Panc1 (cell line): ENCODE results near the gene RNU11.
"Not testable (repeated sequence)": the region's sequence is repeated elsewhere in the genome, so short reads cannot be mapped to it uniquely, and the experiment has no call there.

Experiments
- POLR2AphosphoS5 ChIP-seq: IDR thresholded peaks from 2 replicates; pipeline ENCODE4 v1.6.1; 2012; ENCODE audit warnings: mild to moderate bottlenecking, low read depth, low read length, moderate library complexity
- TCF7L2 ChIP-seq: IDR thresholded peaks from 2 replicates; pipeline ENCODE4 v1.6.1; 2011; ENCODE audit warnings: mild to moderate bottlenecking, low read depth, low read length, inconsistent platforms
- TF ChIP-seq, protein P1 (sequence below): fragments of 450-650 bp; IDR thresholded peaks from 2 replicates; pipeline ENCODE4 v1.5.1; 2017; ENCODE audit warnings: mild to moderate bottlenecking
- TF ChIP-seq, protein P2 (sequence below), 2 experiments: IDR thresholded peaks; 2 replicates each; pipeline ENCODE4 v1.6.1; 2011 to 2012; ENCODE audit warnings: low read depth in 2 of 2, control low read depth in 1 of 2, low read length in 1 of 2, mild to moderate bottlenecking in 1 of 2, moderate library complexity in 1 of 2; ENCODE audit not compliant: insufficient read depth in 1 of 2

DNA sequence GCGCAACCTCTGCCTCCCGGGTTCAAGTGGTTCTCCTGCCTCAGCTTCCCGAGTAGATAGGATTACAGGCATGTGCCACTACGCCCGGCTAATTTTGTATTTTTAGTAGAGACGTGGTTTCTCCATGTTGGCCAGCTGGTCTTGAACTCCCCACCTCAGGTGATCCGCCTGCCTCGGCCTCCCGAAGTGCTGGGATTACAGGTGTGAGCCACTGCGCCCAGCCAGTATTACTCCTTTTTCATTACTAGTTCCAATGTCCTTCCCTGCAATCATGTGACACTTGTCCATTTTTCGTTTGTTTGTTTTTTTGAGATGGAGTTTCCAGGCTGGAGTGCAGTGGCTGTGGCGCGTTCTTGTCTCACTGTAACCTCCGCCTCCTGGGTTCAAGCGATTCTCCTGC is 24.6 kb downstream of the RNU11 start:
- not testable (repeated sequence) for TF ChIP-seq TCF7L2, POLR2AphosphoS5
- TF ChIP-seq, protein P1, sequence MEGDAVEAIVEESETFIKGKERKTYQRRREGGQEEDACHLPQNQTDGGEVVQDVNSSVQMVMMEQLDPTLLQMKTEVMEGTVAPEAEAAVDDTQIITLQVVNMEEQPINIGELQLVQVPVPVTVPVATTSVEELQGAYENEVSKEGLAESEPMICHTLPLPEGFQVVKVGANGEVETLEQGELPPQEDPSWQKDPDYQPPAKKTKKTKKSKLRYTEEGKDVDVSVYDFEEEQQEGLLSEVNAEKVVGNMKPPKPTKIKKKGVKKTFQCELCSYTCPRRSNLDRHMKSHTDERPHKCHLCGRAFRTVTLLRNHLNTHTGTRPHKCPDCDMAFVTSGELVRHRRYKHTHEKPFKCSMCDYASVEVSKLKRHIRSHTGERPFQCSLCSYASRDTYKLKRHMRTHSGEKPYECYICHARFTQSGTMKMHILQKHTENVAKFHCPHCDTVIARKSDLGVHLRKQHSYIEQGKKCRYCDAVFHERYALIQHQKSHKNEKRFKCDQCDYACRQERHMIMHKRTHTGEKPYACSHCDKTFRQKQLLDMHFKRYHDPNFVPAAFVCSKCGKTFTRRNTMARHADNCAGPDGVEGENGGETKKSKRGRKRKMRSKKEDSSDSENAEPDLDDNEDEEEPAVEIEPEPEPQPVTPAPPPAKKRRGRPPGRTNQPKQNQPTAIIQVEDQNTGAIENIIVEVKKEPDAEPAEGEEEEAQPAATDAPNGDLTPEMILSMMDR, result not testable (repeated sequence)
- TF ChIP-seq, protein P2, sequence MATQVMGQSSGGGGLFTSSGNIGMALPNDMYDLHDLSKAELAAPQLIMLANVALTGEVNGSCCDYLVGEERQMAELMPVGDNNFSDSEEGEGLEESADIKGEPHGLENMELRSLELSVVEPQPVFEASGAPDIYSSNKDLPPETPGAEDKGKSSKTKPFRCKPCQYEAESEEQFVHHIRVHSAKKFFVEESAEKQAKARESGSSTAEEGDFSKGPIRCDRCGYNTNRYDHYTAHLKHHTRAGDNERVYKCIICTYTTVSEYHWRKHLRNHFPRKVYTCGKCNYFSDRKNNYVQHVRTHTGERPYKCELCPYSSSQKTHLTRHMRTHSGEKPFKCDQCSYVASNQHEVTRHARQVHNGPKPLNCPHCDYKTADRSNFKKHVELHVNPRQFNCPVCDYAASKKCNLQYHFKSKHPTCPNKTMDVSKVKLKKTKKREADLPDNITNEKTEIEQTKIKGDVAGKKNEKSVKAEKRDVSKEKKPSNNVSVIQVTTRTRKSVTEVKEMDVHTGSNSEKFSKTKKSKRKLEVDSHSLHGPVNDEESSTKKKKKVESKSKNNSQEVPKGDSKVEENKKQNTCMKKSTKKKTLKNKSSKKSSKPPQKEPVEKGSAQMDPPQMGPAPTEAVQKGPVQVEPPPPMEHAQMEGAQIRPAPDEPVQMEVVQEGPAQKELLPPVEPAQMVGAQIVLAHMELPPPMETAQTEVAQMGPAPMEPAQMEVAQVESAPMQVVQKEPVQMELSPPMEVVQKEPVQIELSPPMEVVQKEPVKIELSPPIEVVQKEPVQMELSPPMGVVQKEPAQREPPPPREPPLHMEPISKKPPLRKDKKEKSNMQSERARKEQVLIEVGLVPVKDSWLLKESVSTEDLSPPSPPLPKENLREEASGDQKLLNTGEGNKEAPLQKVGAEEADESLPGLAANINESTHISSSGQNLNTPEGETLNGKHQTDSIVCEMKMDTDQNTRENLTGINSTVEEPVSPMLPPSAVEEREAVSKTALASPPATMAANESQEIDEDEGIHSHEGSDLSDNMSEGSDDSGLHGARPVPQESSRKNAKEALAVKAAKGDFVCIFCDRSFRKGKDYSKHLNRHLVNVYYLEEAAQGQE (IDR thresholded peaks at IDR 0.05; ENCODE audit: insufficient read depth in 1 of 2, low read depth in 2 of 2, low read length in 1 of 2), result not testable (repeated sequence)
